HCT116 (cell line): ENCODE measurements around the gene TYMP.

Experiments used
- CTCF ChIP-seq, 3 experiments: fragments of 200-600 bp in 1 of 3; sonication (generic) in 1 of 3; IDR thresholded peaks in 2 of 3; conservative IDR thresholded peaks in 1 of 3; 2 replicates each; pipeline ENCODE4 v1.5.1; 2012 to 2017; ENCODE audit warnings: low read depth in 2 of 3, low read length in 2 of 3, antibody characterized with exemption in 1 of 3, borderline replicate concordance in 1 of 3, control low read depth in 1 of 3, mild to moderate bottlenecking in 1 of 3, mixed read lengths in 1 of 3, mixed run types in 1 of 3, moderate library complexity in 1 of 3; ENCODE audit not compliant: insufficient read depth in 1 of 3
- EZH2 ChIP-seq: fragments of 200-600 bp; sonication (generic); IDR thresholded peaks from 2 replicates; pipeline ENCODE4 v1.6.1; 2017; ENCODE audit warnings: antibody characterized with exemption, mixed run types
- EZH2phosphoT487 ChIP-seq: fragments of 200-600 bp; IDR thresholded peaks from 2 replicates; pipeline ENCODE4 v1.6.1; 2018; ENCODE audit warnings: antibody characterized with exemption, borderline replicate concordance
- POLR2A ChIP-seq: IDR thresholded peaks from 2 replicates; pipeline ENCODE4 v1.7.0; 2011; ENCODE audit warnings: borderline replicate concordance; ENCODE audit not compliant: insufficient read depth, insufficient read length; ENCODE audit errors: extremely low read depth
- POLR2AphosphoS5 ChIP-seq: IDR thresholded peaks from 2 replicates; pipeline ENCODE4 v1.6.1; 2011; ENCODE audit warnings: mild to moderate bottlenecking, low read depth, low read length, moderate library complexity

DNA sequence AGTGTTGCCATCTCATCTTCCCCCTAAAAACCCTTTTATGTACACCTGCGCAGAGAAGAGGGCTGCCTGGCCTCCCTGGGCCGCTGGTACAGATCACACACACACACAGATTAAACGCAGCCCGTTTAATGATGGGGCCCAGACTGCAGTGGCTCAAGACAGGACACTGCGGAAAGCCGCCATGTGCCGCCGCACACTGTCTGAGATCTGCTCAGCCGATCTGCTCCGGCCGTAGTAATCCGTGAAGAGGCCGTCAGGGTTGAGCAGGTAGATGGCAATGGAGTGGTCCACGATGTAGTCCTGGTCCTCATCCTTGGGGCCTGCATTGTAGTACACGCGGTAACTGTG lies 6.4 kb downstream of the TYMP start:
- TF ChIP-seq POLR2A, result no peak
- TF ChIP-seq EZH2, result no peak
- no peak for TF ChIP-seq CTCF (IDR thresholded peaks at IDR 0.05 in 2 of 3, conservative IDR thresholded peaks at IDR 0.05 in 1 of 3; ENCODE audit: borderline replicate concordance in 1 of 3, insufficient read depth in 1 of 3, low read depth in 2 of 3, low read length in 2 of 3)
- no peak for TF ChIP-seq POLR2AphosphoS5
- TF ChIP-seq EZH2phosphoT487, result no peak
